ENCODE measurements around the gene MAP4K2. TPM values are rescaled to one million over a fixed set of nuclear protein-coding genes. Genes with fewer than 3 reads are reported as not detected.
A peak's percentile ranks its signal among the peaks of the same experiment; 100 is the strongest.

Gene MAP4K2
- total and polyA plus RNA-seq, 2 of the 13 experiments (the other 11 are each of a cell fraction or from before 2014, with no cell fraction given): 8.3 to 17.6 TPM

GRCh38 chr11:64846998-64847666 lies 44.1 kb upstream of the MAP4K2 start (continued):
- TF ChIP-seq ZBTB40 (IDR thresholded peaks at IDR 0.05) (no peak), ZBTB40 (CRISPR knock-in tag; IDR thresholded peaks at IDR 0.05) (no peak; the same call in 1 of the 2 replicates), ZGPAT (CRISPR knock-in tag; IDR thresholded peaks at IDR 0.05) (peak; percentile 44; the same call in 1 of the 2 replicates), EZH2 (conservative IDR thresholded peaks at IDR 0.05; ENCODE audit: low read depth, low read length) (no peak), ZBTB2 (CRISPR knock-in tag; IDR thresholded peaks at IDR 0.05; ENCODE audit: low read depth) (no peak), ZNF431 (CRISPR knock-in tag; IDR thresholded peaks at IDR 0.05; ENCODE audit: borderline replicate concordance, low read depth) (no peak), ZMYM4 (CRISPR knock-in tag; IDR thresholded peaks at IDR 0.05) (peak; percentile 48; the same call in 1 of the 2 replicates), SIX1 (CRISPR knock-in tag; IDR thresholded peaks at IDR 0.05; ENCODE audit: borderline replicate concordance) (no peak), HDAC1 (CRISPR knock-in tag; IDR thresholded peaks at IDR 0.05) (no peak), ZFYVE20 (CRISPR knock-in tag; IDR thresholded peaks at IDR 0.05; ENCODE audit: borderline replicate concordance, low read depth) (no peak), ATF2 (CRISPR knock-in tag; IDR thresholded peaks at IDR 0.05) (peak; percentile 26; the same call in 1 of the 2 replicates), ZNF652 (CRISPR knock-in tag; IDR thresholded peaks at IDR 0.05; ENCODE audit: borderline replicate concordance, low read depth) (no peak)
- TF ChIP-seq, protein P1, sequence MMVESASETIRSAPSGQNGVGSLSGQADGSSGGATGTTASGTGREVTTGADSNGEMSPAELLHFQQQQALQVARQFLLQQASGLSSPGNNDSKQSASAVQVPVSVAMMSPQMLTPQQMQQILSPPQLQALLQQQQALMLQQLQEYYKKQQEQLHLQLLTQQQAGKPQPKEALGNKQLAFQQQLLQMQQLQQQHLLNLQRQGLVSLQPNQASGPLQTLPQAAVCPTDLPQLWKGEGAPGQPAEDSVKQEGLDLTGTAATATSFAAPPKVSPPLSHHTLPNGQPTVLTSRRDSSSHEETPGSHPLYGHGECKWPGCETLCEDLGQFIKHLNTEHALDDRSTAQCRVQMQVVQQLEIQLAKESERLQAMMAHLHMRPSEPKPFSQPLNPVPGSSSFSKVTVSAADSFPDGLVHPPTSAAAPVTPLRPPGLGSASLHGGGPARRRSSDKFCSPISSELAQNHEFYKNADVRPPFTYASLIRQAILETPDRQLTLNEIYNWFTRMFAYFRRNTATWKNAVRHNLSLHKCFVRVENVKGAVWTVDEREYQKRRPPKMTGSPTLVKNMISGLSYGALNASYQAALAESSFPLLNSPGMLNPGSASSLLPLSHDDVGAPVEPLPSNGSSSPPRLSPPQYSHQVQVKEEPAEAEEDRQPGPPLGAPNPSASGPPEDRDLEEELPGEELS (CRISPR knock-in tag; IDR thresholded peaks at IDR 0.05): 0 out of 2 replicates have a peak, but pooled peaks have one; percentile 16
